Measurements from ENCODE around the gene ZFP36L1.

The ZFP36L1 gene

GRCh38 chr14:68761391-68761790, 31.5 kb downstream of the ZFP36L1 start:
- DNase-seq: no peak

GRCh38 chr14:68760761-68761160, 32.1 kb downstream of the ZFP36L1 start:
- no peak for DNase-seq

GRCh38 chr14:68759937-68760336, 32.9 kb downstream of the ZFP36L1 start:
- no peak for DNase-seq

DNA sequence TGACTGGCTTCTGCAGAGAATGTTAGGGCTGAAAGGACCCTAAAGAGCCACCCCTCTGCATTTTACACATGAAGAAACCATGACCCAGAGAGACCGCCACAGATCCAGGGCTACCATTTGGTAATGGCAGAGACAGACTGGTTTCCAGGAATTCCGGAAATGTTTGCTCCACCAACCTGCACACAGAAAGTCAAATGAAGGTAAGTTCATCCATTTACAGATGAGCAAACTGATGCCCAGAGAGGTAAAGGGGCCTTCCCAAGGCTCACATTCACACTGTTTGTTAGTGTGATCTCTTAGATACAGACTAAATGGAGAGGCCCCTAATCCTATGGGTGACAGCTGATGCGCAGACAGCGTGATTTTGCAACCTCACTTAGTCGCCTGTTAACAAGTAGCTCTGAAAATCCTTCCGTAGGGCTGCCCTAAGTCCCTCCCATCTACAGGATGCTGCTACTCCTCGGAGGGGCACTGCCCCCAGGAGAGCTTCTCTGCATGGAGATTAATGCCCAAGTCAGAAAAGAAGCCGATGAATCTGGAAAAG, 33.8 kb downstream of the ZFP36L1 start:
- DNase-seq: no peak

- DNase-seq: no peak
Observed at GRCh38 chr14:68758301-68758700, 34.6 kb downstream of the ZFP36L1 start.

DNA sequence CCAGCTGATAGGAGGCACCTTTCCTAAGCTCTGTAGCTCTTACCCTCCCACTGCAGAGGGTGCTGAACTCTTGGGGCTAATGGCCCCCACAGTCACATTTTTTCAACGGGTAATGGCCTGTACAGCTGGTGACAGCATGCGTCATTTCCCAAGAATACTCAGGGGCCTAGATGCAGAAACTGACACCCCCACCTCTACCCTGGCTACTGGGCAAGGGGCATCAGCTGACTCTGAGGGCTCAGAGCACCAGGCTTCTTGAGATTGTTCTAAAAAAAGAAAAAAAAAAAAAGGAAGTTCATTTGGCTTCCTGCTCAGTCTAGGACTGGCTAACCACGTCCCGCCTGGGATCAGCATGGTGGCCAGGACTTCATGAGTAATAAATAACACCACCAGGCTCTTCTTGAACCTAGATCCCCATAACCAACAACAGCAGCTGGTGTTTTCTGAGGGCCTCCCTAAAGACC, 35.2 kb downstream of the ZFP36L1 start:
- DNase-seq: no peak

GRCh38 chr14:68756734-68757133, 36.1 kb downstream of the ZFP36L1 start:
- DNase-seq: no peak

DNA sequence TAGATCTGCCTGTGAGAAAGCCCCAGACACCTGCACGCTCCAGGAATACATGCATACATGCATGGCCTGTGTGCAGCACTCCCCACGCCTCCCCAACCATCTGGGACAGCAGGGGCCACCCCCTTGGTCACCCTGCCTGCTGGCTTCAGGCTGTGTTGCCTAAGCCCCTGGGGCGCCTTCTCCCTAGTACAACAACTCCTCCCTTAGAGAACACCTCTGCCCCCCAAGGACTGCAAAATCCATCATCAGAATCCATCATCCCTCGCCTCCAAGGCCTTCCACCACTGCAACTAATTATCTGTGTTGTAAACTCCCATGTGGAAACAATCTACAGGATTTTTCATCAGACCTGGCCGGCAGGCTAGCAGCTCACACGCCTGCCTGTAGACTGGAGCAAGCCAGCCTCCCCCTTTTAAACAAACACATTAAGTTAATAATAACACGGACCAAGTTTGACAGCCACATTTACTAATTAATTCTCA, 36.8 kb downstream of the ZFP36L1 start:
- no peak for DNase-seq

GRCh38 chr14:68755016-68755353, 37.9 kb downstream of the ZFP36L1 start:
- no peak for DNase-seq

- peak; percentile 20 for DNase-seq
Observed at GRCh38 chr14:68753690-68754089, 39.2 kb downstream of the ZFP36L1 start.

- no peak for DNase-seq
Observed at GRCh38 chr14:68752271-68753006, 40.4 kb downstream of the ZFP36L1 start.

DNA sequence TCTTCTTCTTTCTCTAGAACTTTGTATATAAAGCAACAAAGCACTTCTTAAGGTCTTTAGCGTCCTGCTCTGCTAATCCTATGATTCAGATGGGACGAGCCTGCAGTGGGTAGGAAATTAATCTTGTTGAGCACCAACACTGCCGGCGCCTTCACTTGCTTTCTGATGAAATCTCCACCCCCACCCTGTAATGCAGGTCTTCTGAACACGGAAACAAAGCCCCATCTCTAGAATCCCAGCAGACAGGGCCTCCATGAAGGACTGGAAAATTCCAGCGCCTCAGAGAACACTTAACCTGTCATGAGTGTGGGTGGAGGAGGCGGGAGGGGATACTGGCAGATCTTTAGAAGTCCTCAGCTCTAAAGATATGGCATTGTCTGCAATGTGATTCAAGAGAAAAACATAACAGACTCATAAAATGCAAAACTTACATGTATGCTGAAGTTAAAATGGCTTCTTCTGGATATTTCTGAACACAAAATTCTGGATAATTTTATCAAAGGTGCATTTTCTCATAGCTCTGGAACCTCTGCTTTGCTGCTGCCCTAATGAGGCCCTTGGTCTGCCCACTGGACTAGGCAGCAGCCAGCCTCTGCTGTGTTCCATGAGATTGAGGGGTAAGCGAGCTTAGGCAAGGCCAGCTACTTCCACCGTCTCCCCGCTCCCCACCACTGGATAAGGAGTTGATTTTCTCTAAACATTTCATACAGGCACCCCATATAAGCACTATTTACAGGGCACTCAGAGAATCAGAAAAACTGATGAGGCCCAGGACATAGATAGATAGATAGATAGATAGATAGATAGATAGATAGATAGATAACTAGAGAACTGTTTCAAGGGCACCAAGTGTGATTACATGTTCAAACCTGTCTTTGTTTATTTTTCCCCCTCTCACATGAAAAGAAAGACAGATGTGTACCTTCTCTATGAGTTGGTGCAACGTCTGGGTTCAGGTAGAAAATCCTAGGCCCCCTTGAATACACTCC, 43.1 kb downstream of the ZFP36L1 start:
- no peak for DNase-seq

GRCh38 chr14:68748691-68749090, 44.2 kb downstream of the ZFP36L1 start:
- no peak for DNase-seq

DNA sequence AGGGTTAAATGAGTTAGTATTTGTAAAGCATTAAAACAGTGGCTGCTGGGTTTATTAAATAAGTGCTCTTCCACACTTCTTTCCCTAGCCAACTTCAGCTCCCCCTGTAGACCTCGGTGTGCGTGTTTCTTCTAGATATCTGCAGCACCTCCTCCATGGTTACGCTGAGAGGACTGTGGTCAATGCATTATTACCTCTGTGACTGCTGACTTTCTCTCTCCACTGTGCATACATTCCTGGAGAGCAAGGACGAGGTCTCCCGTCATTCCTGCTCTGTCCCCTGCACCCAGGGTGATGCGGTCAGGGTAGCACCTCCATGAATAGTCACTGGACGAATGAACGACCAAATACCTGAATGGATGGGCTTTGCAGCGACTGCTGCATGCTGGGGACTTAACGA, 44.6 kb downstream of the ZFP36L1 start:
- DNase-seq: no peak

DNA sequence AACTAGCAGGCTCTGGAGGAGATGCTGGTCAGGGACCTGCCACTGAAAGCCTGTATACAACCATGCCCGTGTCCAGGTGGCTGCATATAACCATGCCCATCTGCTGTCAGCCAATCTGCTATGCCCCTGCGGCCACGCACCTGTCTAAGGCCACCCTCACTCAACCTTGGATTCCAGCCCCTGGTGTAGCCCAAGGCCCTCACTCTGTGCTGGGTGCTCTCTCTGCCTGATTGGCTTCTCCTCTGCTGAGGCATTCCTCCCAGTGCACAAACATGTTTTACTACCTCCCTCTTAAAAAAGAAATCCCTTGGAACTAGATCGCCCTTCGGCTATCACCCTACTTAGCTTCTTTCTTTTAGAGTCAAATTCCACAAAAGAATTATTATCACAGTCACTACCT, 45.5 kb downstream of the ZFP36L1 start:
- no peak for DNase-seq

GRCh38 chr14:68744613-68745012, 48.3 kb downstream of the ZFP36L1 start:
- no peak for DNase-seq

DNA sequence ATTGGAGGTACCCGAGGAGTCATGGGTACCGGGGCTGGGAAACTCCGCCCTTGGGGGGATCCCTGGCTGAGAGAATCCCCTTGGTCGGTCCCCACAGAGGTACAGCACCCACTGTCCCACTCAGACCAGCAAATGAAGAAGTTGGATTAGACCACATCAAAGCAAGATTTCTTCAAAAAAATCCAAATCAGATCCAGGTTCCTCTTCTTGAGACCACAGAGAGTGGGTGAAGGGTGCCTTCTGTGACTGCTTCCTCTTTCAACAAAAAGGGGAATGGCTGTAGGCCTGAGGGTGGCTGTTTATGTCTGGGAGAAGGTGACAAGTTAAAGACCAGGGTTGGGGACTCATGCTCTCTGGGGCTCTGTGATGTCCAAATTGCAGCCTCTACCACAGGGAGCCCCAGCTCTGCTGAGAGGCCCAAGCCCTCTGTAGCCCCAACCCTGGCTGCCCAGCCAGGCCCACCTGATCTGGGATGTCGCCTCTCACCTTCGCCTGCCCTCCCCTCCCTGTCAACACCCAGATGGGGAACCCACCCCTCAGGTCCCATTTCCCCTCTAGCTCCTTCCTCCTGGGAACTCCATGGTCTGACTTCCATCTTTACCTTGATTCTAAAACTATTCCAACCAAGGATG, 50.9 kb downstream of the ZFP36L1 start:
- DNase-seq: no peak

DNA sequence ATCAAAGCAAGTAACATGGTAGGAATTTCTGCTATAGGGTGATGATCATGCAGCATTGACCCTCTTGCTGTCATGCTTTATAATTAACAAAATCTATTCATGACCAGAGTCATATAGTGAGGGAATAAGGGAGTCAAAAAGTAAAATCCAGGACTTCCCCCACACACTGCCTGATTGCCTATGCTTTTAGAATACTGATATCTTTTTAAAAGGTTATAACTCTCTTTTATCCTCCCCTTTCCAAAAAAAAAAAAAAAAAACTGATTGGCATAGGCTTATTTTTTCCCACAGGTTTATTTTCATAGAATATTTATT, 51.4 kb downstream of the ZFP36L1 start:
- no peak for DNase-seq

DNA sequence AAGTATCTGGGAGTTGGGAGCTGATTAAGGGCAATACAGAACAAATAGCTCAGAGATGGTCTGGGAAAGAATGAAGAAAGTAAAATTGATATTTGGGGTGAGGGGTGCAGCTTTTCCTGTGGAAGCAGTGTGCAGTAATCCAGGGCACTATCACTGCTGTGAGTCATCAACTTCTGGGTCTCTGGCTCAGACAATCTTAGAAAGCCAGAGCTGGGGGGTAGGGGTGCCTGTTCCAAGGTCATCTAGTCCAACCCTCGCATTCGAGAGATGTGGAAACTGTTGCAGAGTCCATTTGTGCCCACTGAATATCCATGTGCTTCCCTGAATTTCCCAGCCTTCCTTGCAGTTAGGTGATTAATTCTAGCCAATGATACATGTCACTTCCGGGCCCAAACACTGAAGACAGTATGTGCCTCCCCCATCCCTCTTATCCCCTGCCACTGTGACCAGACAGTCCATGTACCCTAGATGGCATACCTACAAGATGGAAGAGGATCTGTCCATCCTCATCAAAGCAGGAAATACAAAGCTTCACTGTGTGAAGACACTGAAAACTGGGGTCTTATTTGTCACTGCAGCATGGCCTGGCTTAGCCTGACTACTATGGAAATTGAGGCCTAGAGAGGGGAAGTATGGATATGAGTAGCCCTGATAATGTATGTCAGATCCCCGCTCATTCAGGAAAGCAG, 51.9 kb downstream of the ZFP36L1 start:
- no peak for DNase-seq

GRCh38 chr14:68739701-68740100, 53.2 kb downstream of the ZFP36L1 start:
- no peak for DNase-seq

- DNase-seq: no peak
Observed at GRCh38 chr14:68738559-68738958, 54.3 kb downstream of the ZFP36L1 start.
